Ishikawa (cell line): ENCODE measurements around the gene CEP295NL.

Source experiments
- CEBPB ChIP-seq: IDR thresholded peaks from 2 replicates; pipeline ENCODE4 v1.6.1; 2012
- CREB1 ChIP-seq: IDR thresholded peaks from 2 replicates; pipeline ENCODE4 v1.6.1; 2012; ENCODE audit warnings: low read depth
- EGR1 ChIP-seq: IDR thresholded peaks from 2 replicates; pipeline ENCODE4 v1.6.1; 2012
- EP300 ChIP-seq: IDR thresholded peaks from 2 replicates; pipeline ENCODE4 v1.6.1; 2012; ENCODE audit warnings: borderline replicate concordance
- FOXM1 ChIP-seq: IDR thresholded peaks from 2 replicates; pipeline ENCODE4 v1.6.1; 2012; ENCODE audit warnings: low read depth, borderline replicate concordance
- NFIC ChIP-seq: IDR thresholded peaks from 2 replicates; pipeline ENCODE4 v1.6.1; 2012
- RAD21 ChIP-seq: IDR thresholded peaks from 2 replicates; pipeline ENCODE4 v1.6.1; 2012; ENCODE audit warnings: low read depth
- TAF1 ChIP-seq: IDR thresholded peaks from 2 replicates; pipeline ENCODE4 v1.6.1; 2012; ENCODE audit warnings: low read depth, mild to moderate bottlenecking
- TCF12 ChIP-seq: IDR thresholded peaks from 2 replicates; pipeline ENCODE4 v1.6.1; 2012; ENCODE audit warnings: low read depth
- TEAD4 ChIP-seq: IDR thresholded peaks from 2 replicates; pipeline ENCODE4 v1.6.1; 2012
- YY1 ChIP-seq: IDR thresholded peaks from 2 replicates; pipeline ENCODE4 v1.6.1; 2012; ENCODE audit warnings: low read depth
- ZBTB7A ChIP-seq: IDR thresholded peaks from 2 replicates; pipeline ENCODE4 v1.6.1; 2012; ENCODE audit warnings: low read depth
- TF ChIP-seq, protein P1 (sequence below): IDR thresholded peaks from 2 replicates; pipeline ENCODE4 v1.6.1; 2012
- TF ChIP-seq, protein P2 (sequence below): IDR thresholded peaks from 2 replicates; pipeline ENCODE4 v1.6.1; 2012
- TF ChIP-seq, protein P3 (sequence below): IDR thresholded peaks from 2 replicates; pipeline ENCODE4 v1.6.1; 2012; ENCODE audit warnings: low read depth, mild to moderate bottlenecking

CEP295NL gene

DNA sequence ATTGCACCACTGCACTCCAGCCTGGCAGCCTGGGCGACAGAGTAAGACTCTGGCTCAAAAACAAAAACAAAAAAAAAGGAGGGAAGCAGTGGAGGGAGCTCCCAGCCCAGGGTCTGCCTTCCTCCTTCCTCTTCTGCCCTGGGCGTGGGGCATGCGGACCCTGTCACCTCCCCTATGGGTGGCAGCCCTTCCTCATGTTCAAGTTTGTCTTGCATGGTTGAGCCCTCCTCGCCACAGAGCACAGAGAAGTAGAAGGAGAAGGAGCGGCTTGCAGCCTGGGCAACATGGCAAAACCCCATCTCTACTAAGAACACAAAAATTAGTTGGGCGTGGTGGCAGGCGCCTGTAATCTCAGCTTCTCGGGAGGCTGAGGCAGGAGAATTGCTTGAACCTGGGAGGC, 43.6 kb upstream of the CEP295NL start:
- TF ChIP-seq, protein P1, sequence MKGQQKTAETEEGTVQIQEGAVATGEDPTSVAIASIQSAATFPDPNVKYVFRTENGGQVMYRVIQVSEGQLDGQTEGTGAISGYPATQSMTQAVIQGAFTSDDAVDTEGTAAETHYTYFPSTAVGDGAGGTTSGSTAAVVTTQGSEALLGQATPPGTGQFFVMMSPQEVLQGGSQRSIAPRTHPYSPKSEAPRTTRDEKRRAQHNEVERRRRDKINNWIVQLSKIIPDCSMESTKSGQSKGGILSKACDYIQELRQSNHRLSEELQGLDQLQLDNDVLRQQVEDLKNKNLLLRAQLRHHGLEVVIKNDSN = no peak
- TF ChIP-seq TEAD4 (no peak), NFIC (no peak), YY1 (no peak), EGR1 (no peak), EP300 (no peak), ZBTB7A (no peak), RAD21 (no peak), CREB1 (no peak), TAF1 (no peak)
- TF ChIP-seq, protein P2, sequence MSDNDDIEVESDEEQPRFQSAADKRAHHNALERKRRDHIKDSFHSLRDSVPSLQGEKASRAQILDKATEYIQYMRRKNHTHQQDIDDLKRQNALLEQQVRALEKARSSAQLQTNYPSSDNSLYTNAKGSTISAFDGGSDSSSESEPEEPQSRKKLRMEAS = no peak

DNA sequence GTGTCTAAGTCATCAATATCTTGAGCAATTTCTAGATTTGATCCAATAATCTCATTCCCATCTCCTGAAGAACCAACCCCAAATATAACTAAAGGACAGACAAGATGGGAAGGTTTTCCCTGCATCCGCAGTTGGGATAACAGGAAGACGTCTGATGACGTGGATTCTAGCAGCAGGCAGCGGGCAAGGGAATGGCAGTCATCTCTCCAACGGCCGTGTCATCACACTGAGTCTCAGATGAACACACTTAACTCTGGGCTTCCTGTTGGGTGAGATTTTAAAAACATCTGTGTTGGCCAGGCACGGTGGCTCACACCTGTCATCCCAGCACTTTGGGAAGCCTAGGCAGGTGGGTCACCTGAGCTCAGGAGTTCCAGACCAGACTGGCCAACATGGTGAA, 43.1 kb upstream of the CEP295NL start:
- TF ChIP-seq NFIC = no peak
- TF ChIP-seq FOXM1 = no peak
- TF ChIP-seq CEBPB = no peak
- TF ChIP-seq CREB1 = no peak
- TF ChIP-seq, protein P2 = no peak
- TF ChIP-seq EP300 = no peak

DNA sequence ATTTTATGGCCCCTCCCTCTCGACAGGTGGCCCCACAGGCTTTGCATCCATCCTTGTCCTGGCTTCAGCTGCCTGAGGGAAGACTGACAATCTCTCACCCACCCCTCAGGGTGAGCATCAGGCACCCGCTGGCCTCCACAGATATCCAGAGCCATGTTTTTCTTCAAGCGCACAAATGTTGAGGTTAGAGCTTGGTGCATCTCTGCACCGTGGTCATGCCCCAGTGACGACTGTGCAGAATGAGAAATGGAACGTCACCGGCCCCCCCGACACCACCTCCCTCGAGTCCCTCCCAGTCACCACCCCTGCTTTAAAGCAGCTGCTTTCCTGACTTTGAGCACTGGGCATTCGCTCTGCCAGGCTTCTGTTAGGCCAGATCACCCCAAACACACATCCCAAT, 42.0 kb upstream of the CEP295NL start:
- TF ChIP-seq EGR1 (no peak), EP300 (no peak), CEBPB (no peak), FOXM1 (no peak), ZBTB7A (no peak), RAD21 (no peak), TEAD4 (no peak), NFIC (no peak)
- TF ChIP-seq, protein P1 = no peak
- TF ChIP-seq, protein P2 = no peak
- TF ChIP-seq, protein P3, sequence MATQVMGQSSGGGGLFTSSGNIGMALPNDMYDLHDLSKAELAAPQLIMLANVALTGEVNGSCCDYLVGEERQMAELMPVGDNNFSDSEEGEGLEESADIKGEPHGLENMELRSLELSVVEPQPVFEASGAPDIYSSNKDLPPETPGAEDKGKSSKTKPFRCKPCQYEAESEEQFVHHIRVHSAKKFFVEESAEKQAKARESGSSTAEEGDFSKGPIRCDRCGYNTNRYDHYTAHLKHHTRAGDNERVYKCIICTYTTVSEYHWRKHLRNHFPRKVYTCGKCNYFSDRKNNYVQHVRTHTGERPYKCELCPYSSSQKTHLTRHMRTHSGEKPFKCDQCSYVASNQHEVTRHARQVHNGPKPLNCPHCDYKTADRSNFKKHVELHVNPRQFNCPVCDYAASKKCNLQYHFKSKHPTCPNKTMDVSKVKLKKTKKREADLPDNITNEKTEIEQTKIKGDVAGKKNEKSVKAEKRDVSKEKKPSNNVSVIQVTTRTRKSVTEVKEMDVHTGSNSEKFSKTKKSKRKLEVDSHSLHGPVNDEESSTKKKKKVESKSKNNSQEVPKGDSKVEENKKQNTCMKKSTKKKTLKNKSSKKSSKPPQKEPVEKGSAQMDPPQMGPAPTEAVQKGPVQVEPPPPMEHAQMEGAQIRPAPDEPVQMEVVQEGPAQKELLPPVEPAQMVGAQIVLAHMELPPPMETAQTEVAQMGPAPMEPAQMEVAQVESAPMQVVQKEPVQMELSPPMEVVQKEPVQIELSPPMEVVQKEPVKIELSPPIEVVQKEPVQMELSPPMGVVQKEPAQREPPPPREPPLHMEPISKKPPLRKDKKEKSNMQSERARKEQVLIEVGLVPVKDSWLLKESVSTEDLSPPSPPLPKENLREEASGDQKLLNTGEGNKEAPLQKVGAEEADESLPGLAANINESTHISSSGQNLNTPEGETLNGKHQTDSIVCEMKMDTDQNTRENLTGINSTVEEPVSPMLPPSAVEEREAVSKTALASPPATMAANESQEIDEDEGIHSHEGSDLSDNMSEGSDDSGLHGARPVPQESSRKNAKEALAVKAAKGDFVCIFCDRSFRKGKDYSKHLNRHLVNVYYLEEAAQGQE = no peak

DNA sequence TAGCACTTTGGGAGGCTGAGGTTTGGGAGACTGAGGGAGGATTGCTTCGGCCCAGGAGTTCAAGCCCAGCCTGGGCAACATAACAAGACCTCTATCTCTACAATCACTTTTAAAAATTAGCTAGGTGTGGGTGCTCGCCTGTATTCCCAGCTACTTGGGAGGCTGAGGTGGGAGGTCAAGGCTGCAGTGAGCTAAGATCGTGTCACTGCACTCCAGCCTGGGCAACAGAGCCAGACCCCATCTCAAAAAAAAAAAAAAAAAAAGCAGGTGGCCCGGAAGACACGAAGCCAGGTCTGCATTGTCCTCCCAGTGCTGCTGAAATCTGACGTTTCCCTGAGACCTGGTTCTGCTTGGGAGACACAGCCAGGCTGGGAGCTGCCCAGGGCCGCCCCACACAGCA, 41.0 kb upstream of the CEP295NL start:
- TF ChIP-seq RAD21 (no peak), FOXM1 (no peak), EGR1 (no peak), YY1 (no peak), TEAD4 (no peak), CREB1 (no peak), CEBPB (no peak), TAF1 (no peak), EP300 (no peak), TCF12 (no peak), ZBTB7A (no peak), NFIC (no peak)
- TF ChIP-seq, protein P2 = no peak
- TF ChIP-seq, protein P1 = no peak
- TF ChIP-seq, protein P3 = no peak

DNA sequence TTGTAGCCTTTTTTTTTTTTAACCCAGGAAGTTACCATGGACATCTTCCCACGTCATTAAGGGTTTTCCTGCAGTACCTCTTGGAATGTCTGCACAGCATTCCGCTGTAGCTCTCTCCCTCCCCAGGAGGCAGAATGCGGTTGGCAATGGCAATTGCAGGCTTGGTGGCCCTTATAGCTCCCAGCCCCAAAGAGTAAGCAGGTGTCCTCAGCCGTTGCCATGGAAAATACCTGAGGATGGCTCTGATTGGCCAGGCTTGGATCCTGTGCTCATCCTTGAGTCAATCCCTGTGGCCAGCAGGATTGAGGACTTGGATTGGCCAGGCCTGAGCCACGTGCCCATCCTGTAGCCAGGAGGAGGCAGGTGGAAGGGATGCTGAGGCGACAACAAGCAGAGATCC, 37.7 kb upstream of the CEP295NL start:
- TF ChIP-seq TEAD4 (peak; percentile 35; the same call in 1 of the 2 replicates), ZBTB7A (no peak), TAF1 (no peak), EP300 (no peak), YY1 (no peak), EGR1 (no peak), CREB1 (no peak), NFIC (no peak)
- TF ChIP-seq, protein P1 = peak; percentile 88
- TF ChIP-seq, protein P2 = no peak
